HPDE6-E6E7 (cell line): Measurements from ENCODE around the gene ZNF324.
"Not testable (repeated sequence)": the region's sequence is repeated elsewhere in the genome, so short reads cannot be mapped to it uniquely, and the experiment has no call there.

ENCODE experiments used
- DNase-seq: peaks from one replicate; pipeline ENCODE4 v3.0.0; 2011; ENCODE audit warnings: missing footprints; ENCODE audit errors: extremely low spot score

ZNF324 gene

DNA sequence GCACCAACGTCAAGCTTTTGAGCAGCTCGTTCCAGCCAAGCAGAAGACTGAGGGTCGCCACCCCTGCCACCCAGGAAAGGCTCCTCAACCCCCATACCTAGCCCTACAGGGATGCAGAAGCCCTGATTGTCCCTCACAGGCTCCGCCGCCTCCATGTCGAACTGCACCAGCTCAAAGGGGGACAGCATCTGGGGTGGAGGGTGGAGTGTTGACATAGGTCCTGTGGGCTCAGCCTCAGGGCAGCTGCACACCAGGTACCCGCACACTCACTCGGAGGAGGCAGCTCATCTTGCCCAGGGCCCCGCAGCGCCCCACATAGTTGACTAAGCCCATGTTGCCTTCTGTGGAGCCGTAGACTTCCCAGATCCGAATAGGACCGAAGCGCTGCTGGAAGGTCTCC lies 33.4 kb downstream of the ZNF324 start:
- no peak for DNase-seq

DNA sequence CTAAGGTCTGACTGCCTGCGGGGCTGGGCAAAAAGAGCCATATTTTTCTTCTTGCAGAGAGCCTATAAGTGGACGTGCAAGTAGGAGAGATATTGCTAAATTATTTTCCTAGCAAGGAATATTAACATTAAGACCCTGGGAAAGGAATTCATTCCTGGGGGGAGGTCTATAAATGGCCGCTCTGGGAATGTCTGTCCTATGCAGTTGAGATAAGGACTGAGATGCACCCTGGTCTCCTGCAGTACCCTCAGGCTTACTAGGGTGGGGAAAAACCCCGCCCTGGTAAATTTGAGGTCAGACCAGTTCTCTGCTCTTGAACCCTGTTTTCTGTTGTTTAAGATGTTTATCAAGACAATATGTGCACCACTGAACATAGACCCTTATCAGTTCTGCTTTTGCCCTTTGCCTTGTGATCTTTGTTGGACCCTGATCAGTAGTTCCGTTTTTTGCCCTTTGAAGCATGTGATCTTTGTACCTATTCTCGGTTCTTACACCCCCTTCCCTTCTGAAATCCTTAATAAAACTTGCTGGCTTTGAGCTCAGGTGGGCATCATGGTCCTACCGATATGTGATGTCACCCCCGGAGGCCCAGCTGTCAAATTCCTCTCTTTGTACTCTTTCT lies 40.8 kb downstream of the ZNF324 start:
- not testable (repeated sequence) for DNase-seq

DNA sequence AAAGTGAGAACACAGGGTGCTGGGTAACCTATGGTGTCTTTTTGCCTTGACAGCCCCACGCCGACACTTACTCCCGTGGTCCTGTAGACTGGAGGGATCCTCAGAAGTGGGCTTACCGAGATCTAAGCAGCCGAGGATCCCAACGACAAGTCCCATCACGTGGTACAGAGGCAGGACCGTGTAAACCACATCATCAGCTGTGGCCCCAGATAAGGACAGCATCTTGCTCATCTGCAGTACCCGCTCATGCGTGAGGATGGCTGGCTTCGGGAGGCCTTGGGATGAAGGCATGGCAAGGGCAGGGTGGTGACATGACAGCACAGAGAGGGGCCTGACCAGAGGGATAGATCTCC lies 42.8 kb downstream of the ZNF324 start:
- no peak for DNase-seq

GRCh38 chr19:58510084-58510862 lies 43.4 kb downstream of the ZNF324 start:
- no peak for DNase-seq

- DNase-seq, result no peak
These were observed 44.7 kb downstream of the ZNF324 start, which contains the start of gene SLC27A5 for GRCh38 chr19:58511353-58512208. TSS of gene SLC27A5 (minus strand) at chr19:58511992. CDS start at chr19:58511955, 37 bp downstream.

DNA sequence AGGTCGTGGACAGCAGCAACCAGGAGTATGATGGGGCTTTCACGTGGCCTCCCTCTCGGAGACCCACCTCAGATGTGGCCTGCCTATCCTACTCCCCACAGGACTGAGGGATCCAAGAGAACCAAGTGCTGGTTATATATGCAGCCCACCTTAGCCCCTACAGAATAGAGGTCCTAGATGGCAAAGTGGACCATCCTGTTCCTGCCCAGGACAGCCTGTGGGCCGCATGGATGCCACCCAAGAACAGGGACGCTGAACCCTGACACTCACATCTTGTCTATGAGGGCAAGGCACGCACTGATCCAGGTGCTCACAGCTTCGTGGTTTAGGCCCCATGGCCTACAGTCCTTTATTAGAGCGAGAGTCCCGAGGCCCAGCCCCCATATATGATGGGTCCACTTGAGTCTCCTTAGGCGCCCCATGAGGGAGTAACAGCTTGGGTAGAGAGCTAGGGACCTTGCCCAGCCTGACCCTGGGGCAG lies 46.4 kb downstream of the ZNF324 start:
- DNase-seq, result no peak

DNA sequence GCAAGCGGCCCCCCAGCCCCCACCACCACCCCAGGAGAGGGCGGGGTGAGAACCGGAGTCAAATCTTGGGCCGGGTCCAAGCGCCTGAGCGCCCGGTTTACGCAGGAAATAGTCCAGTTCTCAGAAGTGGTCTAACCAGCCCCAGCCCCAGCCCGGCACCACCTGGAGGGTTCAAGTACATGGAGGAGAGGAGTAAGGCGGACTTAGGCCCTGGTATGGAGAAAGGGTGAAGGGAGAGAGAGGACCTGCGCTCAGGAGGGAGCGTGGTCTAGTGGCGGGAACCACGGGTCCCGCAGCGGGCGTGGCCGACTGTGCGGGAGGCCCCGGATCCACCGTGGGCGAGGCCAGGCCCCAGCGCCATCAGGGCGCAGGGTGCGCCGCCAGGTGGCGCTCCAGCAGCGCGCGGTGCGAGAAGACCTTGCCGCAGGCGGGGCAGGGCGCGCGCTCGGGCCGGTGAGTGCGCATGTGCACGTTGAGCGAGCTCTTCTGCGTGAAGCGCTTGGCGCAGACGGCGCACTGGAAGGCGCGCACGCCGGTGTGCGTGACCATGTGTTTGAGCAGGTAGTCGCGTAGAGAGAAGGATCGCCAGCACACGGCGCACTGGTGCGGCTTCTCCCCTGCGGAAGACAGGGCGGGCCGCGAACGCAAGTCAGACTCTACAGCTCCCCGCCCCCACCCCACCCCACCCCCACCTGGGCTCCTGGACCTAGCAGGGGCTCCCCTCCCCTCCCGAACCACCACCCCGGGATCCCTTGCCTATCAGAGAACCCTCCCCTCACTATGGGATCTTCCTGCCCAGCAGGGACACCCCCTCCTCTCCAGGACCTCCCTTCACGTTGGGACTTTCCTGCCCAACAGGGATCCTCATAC lies 47.0 kb downstream of the ZNF324 start:
- peak; percentile 84 for DNase-seq

DNA sequence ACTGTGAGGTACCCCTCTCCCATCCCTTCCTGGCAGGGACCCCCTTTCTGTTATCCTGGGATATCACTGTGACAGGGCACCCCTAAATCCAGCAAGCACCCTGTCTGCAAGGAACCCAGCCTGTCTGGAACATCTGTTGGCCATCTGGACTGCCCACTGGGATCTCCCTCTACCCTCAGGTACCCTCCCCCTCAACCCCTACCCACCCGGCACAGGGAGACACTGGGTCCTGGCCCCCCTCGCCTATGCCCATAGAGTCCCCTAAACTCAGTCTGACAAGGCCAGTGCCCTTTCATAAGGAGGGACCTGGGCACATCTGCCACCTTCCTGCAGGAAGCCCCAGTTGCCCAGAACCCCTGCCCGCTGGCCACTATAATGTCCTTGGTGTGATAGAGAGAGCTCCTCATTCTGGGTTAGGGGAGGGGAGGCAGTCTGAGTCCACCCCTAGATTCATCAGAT lies 47.7 kb downstream of the ZNF324 start:
- DNase-seq, result no peak

DNA sequence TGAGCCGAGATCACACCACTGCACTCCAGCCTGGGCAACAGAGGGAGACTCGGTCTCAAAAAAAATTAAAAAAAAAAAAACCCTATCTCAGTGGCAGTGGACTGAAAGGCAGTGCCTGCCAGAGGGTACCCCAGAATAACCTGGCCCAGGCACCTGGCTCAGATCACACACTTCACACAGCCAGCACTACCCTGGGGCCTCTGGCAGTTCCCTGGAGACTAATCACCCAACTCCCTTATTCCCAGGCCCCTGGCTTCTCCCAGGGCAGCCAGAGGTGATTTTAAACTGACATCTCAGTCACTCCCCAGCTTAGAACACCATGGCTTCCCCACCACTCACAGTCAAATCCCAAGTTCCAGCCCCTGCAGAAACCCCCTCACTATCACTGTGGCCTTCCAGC lies 48.4 kb downstream of the ZNF324 start:
- no peak for DNase-seq

- DNase-seq, result no peak
These were observed 49.5 kb downstream of the ZNF324 start for GRCh38 chr19:58516246-58516836.

- no peak for DNase-seq
These were observed 50.3 kb downstream of the ZNF324 start for GRCh38 chr19:58516964-58517833.

DNA sequence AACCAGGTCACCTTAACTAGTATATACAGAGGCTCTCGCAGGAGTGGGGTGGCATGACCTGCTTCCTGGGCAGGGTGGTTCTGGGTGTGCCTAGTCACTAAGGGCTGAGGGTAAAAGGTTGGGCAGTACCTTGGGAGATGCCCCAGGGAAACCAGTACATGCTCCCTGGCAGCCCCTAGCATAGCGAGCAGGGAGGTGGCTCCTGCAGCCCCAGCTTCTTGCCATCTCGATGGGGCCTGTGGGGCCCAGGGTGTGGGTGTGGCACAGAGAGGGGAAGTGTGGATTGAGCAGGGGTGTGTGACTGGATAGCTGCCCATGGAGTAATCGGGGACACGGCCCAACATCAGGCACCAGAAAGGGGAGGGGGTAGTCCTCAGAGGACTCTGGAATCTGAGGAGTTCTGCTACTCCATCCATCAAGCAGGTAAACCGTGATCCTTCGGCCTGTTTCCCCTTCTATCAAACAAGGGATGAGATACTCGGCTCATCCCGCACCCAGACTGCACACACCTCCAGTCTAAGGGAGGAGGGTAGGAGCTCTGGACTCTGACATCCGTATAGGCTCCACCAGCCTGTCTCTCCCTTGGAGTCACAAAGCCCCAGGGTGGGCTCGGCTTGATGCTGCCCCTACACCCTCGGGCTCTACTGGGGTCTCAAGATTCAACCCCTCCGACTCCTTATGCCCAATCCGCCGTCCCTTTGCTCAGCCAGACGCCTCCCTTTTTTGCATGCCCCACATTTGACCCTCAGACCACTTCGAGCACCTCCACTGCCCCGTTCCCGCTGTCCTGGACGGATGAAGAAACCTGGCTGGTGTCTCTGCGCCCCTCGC lies 51.6 kb downstream of the ZNF324 start:
- no peak for DNase-seq

DNA sequence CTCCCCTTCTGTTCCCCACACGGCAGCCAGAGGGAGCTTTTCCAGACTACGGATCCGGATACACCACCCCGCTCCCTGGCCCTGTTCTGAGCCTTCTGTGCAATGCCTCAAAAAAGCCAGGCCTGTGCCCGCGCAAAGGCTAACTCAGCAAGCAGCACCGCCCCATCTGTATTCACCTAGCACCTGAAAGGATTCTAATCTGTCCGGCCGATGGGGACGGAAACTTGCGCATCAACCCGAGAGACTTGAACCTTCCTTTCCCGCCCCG lies 52.1 kb downstream of the ZNF324 start:
- DNase-seq, result peak; percentile 68

- DNase-seq, result peak; percentile 78
These were observed 52.7 kb downstream of the ZNF324 start, which contains the start of gene ZBTB45 for GRCh38 chr19:58519355-58520256. TSS of gene ZBTB45 (minus strand) at chr19:58519810. CDS start at chr19:58517673, 2,137 bp downstream.

GRCh38 chr19:58520257-58520599 lies 53.3 kb downstream of the ZNF324 start:
- DNase-seq, result no peak

- no peak for DNase-seq
These were observed 54.8 kb downstream of the ZNF324 start for GRCh38 chr19:58521651-58522050.

DNA sequence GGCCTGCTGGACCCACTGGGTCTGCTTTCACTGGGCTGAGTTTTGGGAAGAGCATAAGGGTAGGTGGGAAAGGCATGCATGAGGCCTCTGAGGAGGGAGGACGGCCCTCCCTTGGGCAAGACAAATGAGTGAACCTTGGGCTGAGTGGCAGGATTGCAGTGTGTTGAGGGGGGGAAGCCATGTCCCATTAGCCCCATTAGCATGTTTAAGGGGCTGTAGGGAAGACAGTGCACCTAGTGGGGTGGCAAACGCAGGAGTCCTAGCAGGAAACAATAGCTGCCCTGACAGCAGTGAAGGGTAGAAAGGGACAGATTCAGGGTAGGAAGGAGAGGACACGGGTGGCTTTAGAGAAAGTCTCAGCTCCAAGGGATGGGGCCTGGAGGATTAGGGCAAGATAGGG lies 55.8 kb downstream of the ZNF324 start:
- DNase-seq, result no peak
